ENCODE data around the gene RAB40B. TPM values are rescaled to one million over a fixed set of nuclear protein-coding genes. Genes with fewer than 3 reads are reported as not detected.

Gene RAB40B
- total RNA-seq, 4 donors from 2014 or later: 4.1 to 18.5 (median 11.3) TPM

GRCh38 chr17:82647593-82648164, 50.8 kb downstream of the RAB40B start:
- Histone ChIP-seq H3K36me3 (no peaks in the 10 kb centered on the region), H3K27ac (peak overlapping the region; percentile 94 to 98), H3K4me3 (peak overlapping the region; percentile 76 to 92), H3K9me3 (no peaks in the 10 kb centered on the region), H3K4me1 (peaks cover 0 to 6% of the 10 kb centered on the region in 2 donors), H3K27me3 (no peaks in the 10 kb centered on the region)
- intact Hi-C loops (cut with DNase I; ENCODE audit: low total_unique reads): no loop called here
- TF ChIP-seq POLR2A (IDR thresholded peaks at IDR 0.05): no peak
- TF ChIP-seq CTCF (IDR thresholded peaks at IDR 0.05): no peak
- DNase-seq: peak; percentile 36 to 57

GRCh38 chr17:82645516-82645915, 53.0 kb downstream of the RAB40B start:
- Histone ChIP-seq H3K36me3 (no peaks in the 10 kb centered on the region), H3K27me3 (no peaks in the 10 kb centered on the region), H3K9me3 (no peaks in the 10 kb centered on the region), H3K4me3 (no peak overlapping the region), H3K27ac (no peak overlapping the region), H3K4me1 (peaks cover 0 to 6% of the 10 kb centered on the region in 2 donors)
- DNase-seq: no peak
- intact Hi-C loops (cut with DNase I; ENCODE audit: low total_unique reads): no loop called here
- TF ChIP-seq POLR2A (IDR thresholded peaks at IDR 0.05) (no peak), CTCF (IDR thresholded peaks at IDR 0.05) (no peak)

GRCh38 chr17:82644148-82644547, 54.4 kb downstream of the RAB40B start:
- no peaks in the 10 kb centered on the region for H3K36me3 ChIP-seq
- H3K4me1 ChIP-seq: peaks cover 0 to 6% of the 10 kb centered on the region in 2 donors
- no peak for DNase-seq
- H3K27me3 ChIP-seq: no peaks in the 10 kb centered on the region
- no peak overlapping the region for H3K27ac ChIP-seq
- intact Hi-C loops (cut with DNase I; ENCODE audit: low total_unique reads): no loop called here
- H3K9me3 ChIP-seq: no peaks in the 10 kb centered on the region
- no peak overlapping the region for H3K4me3 ChIP-seq
- no peak for TF ChIP-seq POLR2A (IDR thresholded peaks at IDR 0.05)
- no peak for TF ChIP-seq CTCF (IDR thresholded peaks at IDR 0.05)

GRCh38 chr17:82642022-82642421, 56.5 kb downstream of the RAB40B start:
- Histone ChIP-seq H3K4me3 (no peak overlapping the region), H3K36me3 (no peaks in the 10 kb centered on the region), H3K9me3 (no peaks in the 10 kb centered on the region), H3K27me3 (no peaks in the 10 kb centered on the region), H3K4me1 (peaks cover 0 to 6% of the 10 kb centered on the region in 2 donors), H3K27ac (no peak overlapping the region)
- intact Hi-C loops (cut with DNase I; ENCODE audit: low total_unique reads): no loop called here
- TF ChIP-seq CTCF (IDR thresholded peaks at IDR 0.05) (no peak), POLR2A (IDR thresholded peaks at IDR 0.05) (no peak)
- no peak for DNase-seq

GRCh38 chr17:82640036-82640435, 58.5 kb downstream of the RAB40B start:
- no peak for DNase-seq
- intact Hi-C loops (cut with DNase I; ENCODE audit: low total_unique reads): no loop called here
- H3K36me3 ChIP-seq: no peaks in the 10 kb centered on the region
- H3K4me1 ChIP-seq: no peaks in the 10 kb centered on the region
- no peak for TF ChIP-seq POLR2A (IDR thresholded peaks at IDR 0.05)
- no peak for TF ChIP-seq CTCF (IDR thresholded peaks at IDR 0.05)
- no peak overlapping the region for H3K27ac ChIP-seq
- no peaks in the 10 kb centered on the region for H3K9me3 ChIP-seq
- H3K27me3 ChIP-seq: no peaks in the 10 kb centered on the region
- H3K4me3 ChIP-seq: no peak overlapping the region

Data from uterus (tissue), 4 donors.